Gastrocnemius medialis (tissue), 4 donors: ENCODE results near the gene IFNK. TPM values are rescaled to one million over a fixed set of nuclear protein-coding genes. Genes with fewer than 3 reads are reported as not detected.

Experiments used
- ATAC-seq, 2 donors: fragments of 150-250 bp; one replicate each; pipeline ENCODE4 v1.9.1; 2016
- DNase-seq, 2 donors: peaks; one replicate each; pipeline ENCODE4 v3.0.0-alpha.2; 2019
- H3K27ac ChIP-seq, 4 donors: fragments of 200-600 bp; sonication (generic); 1 replicate in 1 of 4; 2 replicates in 3 of 4; pipeline ENCODE4 v1.5.1; 2016 to 2018; ENCODE audit warnings: mild to moderate bottlenecking in 2 of 4, moderate library complexity in 1 of 4
- H3K27me3 ChIP-seq, 3 donors: fragments of 200-600 bp; sonication (generic) in 2 of 3; 1 replicate in 1 of 3; 2 replicates in 2 of 3; pipeline versions ENCODE4 v1.5.1 to v1.6.0; 2016 to 2019; ENCODE audit warnings: mild to moderate bottlenecking in 1 of 3, moderate library complexity in 1 of 3
- H3K36me3 ChIP-seq, 2 donors: fragments of 200-600 bp; sonication (generic) in 1 of 2; one replicate each; pipeline ENCODE4 v1.5.1; 2017 to 2018
- H3K4me1 ChIP-seq, 2 donors: fragments of 200-600 bp; sonication (generic) in 1 of 2; one replicate each; pipeline ENCODE4 v1.5.1; 2016 to 2017; ENCODE audit warnings: mild to moderate bottlenecking in 2 of 2
- H3K4me3 ChIP-seq, 4 donors: fragments of 200-600 bp; sonication (generic) in 3 of 4; 1 replicate in 1 of 4; 2 replicates in 3 of 4; pipeline ENCODE4 v1.5.1; 2016 to 2019; ENCODE audit warnings: mild to moderate bottlenecking in 2 of 4
- H3K9me3 ChIP-seq, 3 donors: fragments of 200-600 bp; sonication (generic) in 2 of 3; 1 replicate in 1 of 3; 2 replicates in 2 of 3; pipeline ENCODE4 v1.5.1; 2016 to 2019
- POLR2A ChIP-seq, 2 donors: fragments of 450-650 bp; IDR thresholded peaks; one replicate each; pipeline ENCODE4 v1.6.1; 2017; ENCODE audit warnings: antibody characterized with exemption in 2 of 2, mild to moderate bottlenecking in 2 of 2, moderate library complexity in 2 of 2
- in situ Hi-C, 4 donors: fragments of 200-750 bp; cut with MboI; loops; one replicate each; pipeline versions ENCODE4 v1.15.0 to v1.8.0; 2017; ENCODE audit warnings: low sequenced_read_pairs in 4 of 4
- intact Hi-C: fragments of 100-400 bp; cut with DNase I; formaldehyde crosslinking; loops from one replicate; pipeline ENCODE4 v1.15.1; 2023; ENCODE audit warnings: low total_unique reads
- total RNA-seq, 4 donors: library from RNA; depleted of rRNA; stranded (reverse); fragments of >200 nt; gene quantifications; one replicate each; pipeline versions ENCODE4 v1.1.0 to v1.2.3, GENCODE V29; 2016
- TF ChIP-seq, protein P1 (sequence below), 5 experiments: fragments of 450-650 bp in 3 of 5; fragments of 200-600 bp in 2 of 5; sonication (generic) in 2 of 5; IDR thresholded peaks in 4 of 5; conservative IDR thresholded peaks in 1 of 5; 1 replicate in 4 of 5; 2 replicates in 1 of 5; pipeline ENCODE4 v1.5.1; 2016 to 2019; ENCODE audit warnings: antibody characterized with exemption in 5 of 5, mild to moderate bottlenecking in 3 of 5, moderate library complexity in 3 of 5

IFNK gene
- total RNA-seq, 4 donors from 2014 or later, result not detected

GRCh38 chr9:27571011-27571410, 46.9 kb downstream of the IFNK start:
- TF ChIP-seq POLR2A (IDR thresholded peaks at IDR 0.05), result no peak
- TF ChIP-seq, protein P1, sequence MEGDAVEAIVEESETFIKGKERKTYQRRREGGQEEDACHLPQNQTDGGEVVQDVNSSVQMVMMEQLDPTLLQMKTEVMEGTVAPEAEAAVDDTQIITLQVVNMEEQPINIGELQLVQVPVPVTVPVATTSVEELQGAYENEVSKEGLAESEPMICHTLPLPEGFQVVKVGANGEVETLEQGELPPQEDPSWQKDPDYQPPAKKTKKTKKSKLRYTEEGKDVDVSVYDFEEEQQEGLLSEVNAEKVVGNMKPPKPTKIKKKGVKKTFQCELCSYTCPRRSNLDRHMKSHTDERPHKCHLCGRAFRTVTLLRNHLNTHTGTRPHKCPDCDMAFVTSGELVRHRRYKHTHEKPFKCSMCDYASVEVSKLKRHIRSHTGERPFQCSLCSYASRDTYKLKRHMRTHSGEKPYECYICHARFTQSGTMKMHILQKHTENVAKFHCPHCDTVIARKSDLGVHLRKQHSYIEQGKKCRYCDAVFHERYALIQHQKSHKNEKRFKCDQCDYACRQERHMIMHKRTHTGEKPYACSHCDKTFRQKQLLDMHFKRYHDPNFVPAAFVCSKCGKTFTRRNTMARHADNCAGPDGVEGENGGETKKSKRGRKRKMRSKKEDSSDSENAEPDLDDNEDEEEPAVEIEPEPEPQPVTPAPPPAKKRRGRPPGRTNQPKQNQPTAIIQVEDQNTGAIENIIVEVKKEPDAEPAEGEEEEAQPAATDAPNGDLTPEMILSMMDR (IDR thresholded peaks at IDR 0.05 in 4 of 5, conservative IDR thresholded peaks at IDR 0.05 in 1 of 5), result no peak
- in situ Hi-C loops (loop anchor here in 3 of 4 donors (10.0 to 25.0 kb wide), 5 partner anchors 109 to 634 kb away; partner anchors contain the start of genes PLAA (in 2 of the 3) and IFT74 (in 1 of the 3)), intact Hi-C loops (loop anchor here (5.0 to 10.0 kb wide), 5 partner anchors 44 to 626 kb away; partner anchors contain the start of genes MOB3B and PLAA)
- ATAC-seq, result no peak
- H3K27ac ChIP-seq, result peak overlapping the region in 2 of 4 donors; percentile 100
- H3K9me3 ChIP-seq, result no peaks in the 10 kb centered on the region
- DNase-seq, result no peak
- peaks cover 17 to 19% of the 10 kb centered on the region in 2 donors for H3K4me1 ChIP-seq
- H3K27me3 ChIP-seq, result no peaks in the 10 kb centered on the region
- no peak overlapping the region for H3K4me3 ChIP-seq
- peaks cover 0 to 9% of the 10 kb centered on the region in 2 donors for H3K36me3 ChIP-seq

DNA sequence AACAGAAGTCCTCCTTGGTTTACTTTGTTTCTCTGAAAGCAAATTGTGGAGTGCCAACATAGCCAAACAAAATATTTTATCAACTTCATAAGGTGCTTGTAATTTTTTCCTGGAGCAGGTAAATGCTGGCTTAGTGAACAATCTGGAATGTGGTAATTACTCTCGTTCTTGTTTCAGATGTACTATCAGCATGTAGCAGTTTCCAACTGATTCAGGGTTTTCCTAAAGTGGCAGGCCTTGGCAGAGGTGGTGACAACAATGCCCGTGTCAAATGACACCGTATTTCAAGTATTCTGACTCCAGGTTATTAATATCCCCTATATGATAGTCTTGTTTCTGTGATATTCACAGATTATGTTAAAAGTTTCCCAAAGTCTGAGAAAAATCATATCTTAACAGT, 48.0 kb downstream of the IFNK start:
- Histone ChIP-seq H3K36me3 (no peaks in the 10 kb centered on the region), H3K27me3 (no peaks in the 10 kb centered on the region), H3K27ac (peak overlapping the region; percentile 95 to 100 (median 100)), H3K9me3 (no peaks in the 10 kb centered on the region), H3K4me3 (peak overlapping the region; percentile 84 to 99 (median 92)), H3K4me1 (peaks cover 17 to 19% of the 10 kb centered on the region in 2 donors)
- TF ChIP-seq, protein P1 (IDR thresholded peaks at IDR 0.05 in 4 of 5, conservative IDR thresholded peaks at IDR 0.05 in 1 of 5), result no peak
- no peak for TF ChIP-seq POLR2A (IDR thresholded peaks at IDR 0.05)
- in situ Hi-C loops (loop anchor here in 3 of 4 donors (10.0 to 25.0 kb wide), 5 partner anchors 110 to 635 kb away; partner anchors contain the start of genes PLAA (in 2 of the 3) and IFT74 (in 1 of the 3)), intact Hi-C loops (loop anchor here (2.0 to 10.0 kb wide), 7 partner anchors 23 to 627 kb away; partner anchors contain the start of genes MOB3B and PLAA)
- DNase-seq, result no peak
- ATAC-seq, result no peak

- in situ Hi-C loops, result loop anchor here in 3 of 4 donors (10.0 to 25.0 kb wide), 5 partner anchors 110 to 635 kb away; partner anchors contain the start of genes PLAA (in 2 of the 3) and IFT74 (in 1 of the 3)
- intact Hi-C loops, result loop anchor here (2.0 to 10.0 kb wide), 7 partner anchors 24 to 628 kb away; partner anchors contain the start of genes MOB3B and PLAA
- TF ChIP-seq, protein P1 (IDR thresholded peaks at IDR 0.05 in 4 of 5, conservative IDR thresholded peaks at IDR 0.05 in 1 of 5), result no peak
- TF ChIP-seq POLR2A (IDR thresholded peaks at IDR 0.05), result peak in 1 of 2 donors; percentile 27
Observed at GRCh38 chr9:27572566-27572917, 48.5 kb downstream of the IFNK start.

GRCh38 chr9:27572918-27573633, 49.0 kb downstream of the IFNK start, which contains the start of gene C9orf72:
TSS of gene C9orf72 (minus strand) at chr9:27573481. CDS start at chr9:27567120, 6,361 bp downstream.
- peak; percentile 86 to 91 for TF ChIP-seq POLR2A (IDR thresholded peaks at IDR 0.05)
- TF ChIP-seq, protein P1 (IDR thresholded peaks at IDR 0.05 in 4 of 5, conservative IDR thresholded peaks at IDR 0.05 in 1 of 5), result no peak
- Histone ChIP-seq H3K27ac (peak within 1 kb of the TSS; percentile 95 to 100 (median 100)), H3K4me3 (peak within 1 kb of the TSS; percentile 84 to 99 (median 92)), H3K27me3 (no peaks in the 10 kb centered on the region), H3K9me3 (no peaks in the 10 kb centered on the region), H3K36me3 (no peaks in the 10 kb centered on the region), H3K4me1 (peaks cover 17 to 19% of the 10 kb centered on the region in 2 donors)
- ATAC-seq (peak; percentile 83 to 84), DNase-seq (peak; percentile 58 to 61)
- in situ Hi-C loops (loop anchor here in 3 of 4 donors (10.0 to 25.0 kb wide), 5 partner anchors 111 to 636 kb away; partner anchors contain the start of genes PLAA (in 2 of the 3) and IFT74 (in 1 of the 3)), intact Hi-C loops (loop anchor here (1.0 to 10.0 kb wide), 8 partner anchors 24 to 681 kb away; partner anchors contain the start of genes CAAP1, MOB3B and PLAA)

More at GRCh38 chr9:27572566-27572917, 48.5 kb downstream of the IFNK start:
- Histone ChIP-seq H3K4me3 (peak overlapping the region; percentile 84 to 99 (median 92)), H3K4me1 (peaks cover 17 to 19% of the 10 kb centered on the region in 2 donors), H3K27me3 (no peaks in the 10 kb centered on the region), H3K9me3 (no peaks in the 10 kb centered on the region), H3K36me3 (no peaks in the 10 kb centered on the region), H3K27ac (peak overlapping the region; percentile 95 to 100 (median 100))
- ATAC-seq (peak; percentile 56 to 60), DNase-seq (peak; percentile 46 to 58)
